Activated CD4-positive, alpha-beta T cell treated with anti-CD3 and anti-CD28 coated beads for 4 hours (primary cell): ENCODE measurements around the gene TBXAS1.
"Not testable (repeated sequence)": the region's sequence is repeated elsewhere in the genome, so short reads cannot be mapped to it uniquely, and the experiment has no call there.

Source experiments
- DNase-seq, 2 donors: peaks; one replicate each; pipeline ENCODE4 v3.0.0-alpha.2; 2020

The TBXAS1 gene

DNA sequence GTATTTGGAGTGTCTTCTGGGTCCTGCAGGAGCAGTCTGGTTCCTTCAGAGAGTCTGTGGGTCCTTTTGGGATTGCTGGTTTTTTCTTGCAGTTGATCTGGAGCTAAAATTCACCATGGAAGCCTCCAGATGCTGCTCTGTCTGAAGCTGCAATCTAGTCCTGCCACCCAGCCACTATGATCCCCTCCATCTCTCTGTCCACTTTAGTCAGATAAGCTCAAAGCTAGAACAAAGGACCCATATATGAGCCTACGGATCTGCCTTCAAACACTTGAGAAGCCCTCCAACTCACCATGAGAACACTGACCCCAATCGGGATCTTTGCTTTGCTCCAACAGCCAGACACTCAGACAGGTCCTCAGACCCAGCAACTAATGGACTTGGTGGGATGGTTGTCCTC is 618 bp upstream of the TBXAS1 start:
- DNase-seq: no peak

DNA sequence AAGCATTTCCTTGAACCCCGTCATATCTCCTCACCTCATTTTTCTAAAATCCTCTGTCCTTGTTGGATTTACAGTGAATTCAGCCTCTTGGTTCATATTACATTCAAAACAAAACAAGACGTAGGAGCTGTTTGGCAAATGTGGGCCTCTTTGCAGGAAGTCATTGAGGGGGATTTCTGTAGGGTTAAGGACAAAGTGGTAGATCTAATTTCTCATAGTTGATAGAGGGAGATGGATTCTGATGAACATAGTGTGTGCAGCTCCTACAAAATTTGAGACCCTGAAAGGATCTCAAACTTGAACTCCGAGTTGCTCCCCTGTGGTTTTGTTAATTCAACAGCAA is 682 bp downstream of the TBXAS1 start:
- DNase-seq: no peak

DNA sequence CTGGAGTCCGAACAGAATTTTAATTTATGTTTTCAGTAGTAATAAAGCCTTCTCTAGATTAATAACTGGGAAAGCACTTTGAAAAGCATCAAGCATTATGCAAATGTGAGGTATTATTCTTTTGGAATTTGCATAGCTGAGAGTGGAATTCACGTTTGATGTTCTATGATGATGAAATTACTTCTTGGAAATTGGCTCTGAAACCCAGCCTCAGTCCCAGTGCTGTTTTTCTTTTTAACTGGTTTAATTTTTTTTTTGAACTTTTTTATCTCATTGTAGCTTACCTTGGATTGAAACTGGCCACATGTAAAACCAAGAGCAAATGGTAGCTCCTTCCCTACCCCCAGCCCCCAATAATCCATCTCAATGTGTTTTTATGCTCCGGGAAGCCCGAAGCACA is 1.2 kb downstream of the TBXAS1 start:
- no peak for DNase-seq

DNA sequence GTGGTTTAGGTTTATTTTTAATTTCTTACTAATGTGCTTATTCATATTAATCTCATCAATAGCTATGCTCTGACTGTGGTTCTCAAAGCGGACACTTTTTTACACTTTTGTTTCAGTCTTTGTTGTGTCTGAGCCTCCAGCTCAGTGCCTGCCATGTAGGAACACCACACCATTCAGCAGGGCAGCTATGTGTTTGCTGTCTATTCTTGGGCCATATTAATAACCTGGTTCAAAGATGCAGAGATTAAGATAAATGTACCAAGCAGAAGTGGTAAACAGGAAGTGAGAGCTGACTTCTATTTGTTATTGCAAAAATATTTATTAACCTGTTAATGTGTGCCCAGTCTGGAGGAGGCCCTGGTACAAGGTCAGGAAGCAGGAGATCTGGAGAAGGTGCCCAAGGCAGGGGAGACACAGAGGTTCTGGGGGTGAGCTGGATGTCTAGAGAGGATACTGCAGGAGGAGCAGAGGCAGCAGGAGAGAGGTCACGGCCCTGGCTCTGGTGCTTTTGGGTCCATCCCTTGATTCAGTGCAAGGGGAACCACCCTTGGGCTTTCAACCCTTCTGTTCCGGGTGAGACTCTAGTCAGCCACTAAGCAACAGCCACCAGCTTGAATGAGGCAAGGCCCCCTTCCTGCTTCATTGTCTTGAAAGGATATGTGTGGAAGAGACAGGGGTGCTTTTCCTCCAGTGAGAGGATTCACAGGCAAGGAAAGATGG is 1.9 kb downstream of the TBXAS1 start:
- no peak for DNase-seq

DNA sequence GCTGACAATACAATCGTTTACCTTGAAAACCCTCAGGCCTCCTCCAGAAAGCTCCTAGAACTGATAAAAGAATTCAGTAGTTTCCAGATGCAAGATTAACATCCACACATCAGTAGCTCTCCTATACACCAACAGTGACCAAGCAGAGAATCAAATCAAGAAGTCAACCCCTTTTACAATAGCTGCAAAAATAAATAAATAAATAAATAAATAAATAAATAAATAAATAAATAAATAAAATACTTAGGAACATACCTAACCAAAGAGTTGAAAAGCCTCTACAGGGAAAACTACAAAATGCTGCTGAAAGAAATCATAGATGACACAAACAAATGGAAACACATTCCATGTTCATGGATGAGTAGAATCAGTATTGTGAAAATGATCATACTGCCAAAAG is 6.8 kb downstream of the TBXAS1 start:
- DNase-seq: not testable (repeated sequence)

DNA sequence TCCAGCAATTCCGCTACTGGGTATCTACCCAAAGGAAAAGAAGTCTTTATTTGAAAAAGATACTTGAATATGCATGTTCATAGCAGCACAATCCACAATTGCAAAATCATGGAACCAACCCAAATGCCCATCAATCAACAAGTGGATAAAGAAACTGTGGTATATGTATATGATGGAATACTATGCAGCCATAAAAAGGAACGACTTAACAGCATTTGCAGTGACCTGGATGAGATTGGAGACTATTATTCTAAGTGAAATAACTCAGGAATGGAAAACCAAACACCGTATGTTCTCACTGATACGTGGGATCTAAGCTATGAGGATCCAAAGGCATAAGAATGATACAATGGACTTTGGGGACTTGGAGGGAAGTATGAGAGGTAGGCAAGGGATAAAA is 8.2 kb downstream of the TBXAS1 start:
- not testable (repeated sequence) for DNase-seq

DNA sequence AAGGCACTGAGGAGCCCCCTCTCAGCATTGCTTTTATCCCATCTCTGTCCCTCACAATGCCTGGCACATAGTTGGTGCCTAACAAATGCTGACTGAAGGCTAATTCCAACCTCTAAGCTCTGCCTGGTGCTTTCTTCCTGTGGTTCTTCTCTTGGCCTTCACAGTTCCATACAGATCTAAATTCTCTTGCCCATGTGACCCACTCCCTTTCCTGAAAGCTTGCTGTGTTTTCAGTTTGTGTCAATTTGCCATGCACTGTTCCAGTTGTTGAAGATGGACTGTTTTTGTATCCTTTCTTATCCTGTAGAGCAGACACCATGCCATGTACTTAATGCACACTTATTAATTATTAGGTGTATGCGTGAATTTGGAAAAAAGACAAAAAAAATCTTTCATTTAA is 9.2 kb downstream of the TBXAS1 start:
- DNase-seq: no peak

DNA sequence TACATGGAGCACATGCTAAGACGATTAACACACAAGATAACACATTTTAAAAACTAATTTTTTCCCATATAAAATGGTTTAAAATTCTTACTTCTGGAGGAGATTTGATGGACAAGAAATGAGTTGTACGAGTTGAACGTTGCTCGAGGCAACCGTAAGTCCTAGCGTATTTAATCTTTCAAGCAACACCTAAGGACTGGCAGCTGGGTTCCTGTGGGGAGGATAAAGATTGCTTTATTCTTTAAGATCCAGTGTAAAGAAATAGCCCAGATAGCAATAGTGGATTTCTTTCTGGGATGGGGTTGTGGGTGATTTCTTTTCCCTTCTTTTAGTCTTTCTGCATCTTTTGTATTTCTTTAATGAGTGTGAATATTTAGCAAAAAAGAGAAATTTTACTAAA is 9.8 kb downstream of the TBXAS1 start:
- no peak for DNase-seq

DNA sequence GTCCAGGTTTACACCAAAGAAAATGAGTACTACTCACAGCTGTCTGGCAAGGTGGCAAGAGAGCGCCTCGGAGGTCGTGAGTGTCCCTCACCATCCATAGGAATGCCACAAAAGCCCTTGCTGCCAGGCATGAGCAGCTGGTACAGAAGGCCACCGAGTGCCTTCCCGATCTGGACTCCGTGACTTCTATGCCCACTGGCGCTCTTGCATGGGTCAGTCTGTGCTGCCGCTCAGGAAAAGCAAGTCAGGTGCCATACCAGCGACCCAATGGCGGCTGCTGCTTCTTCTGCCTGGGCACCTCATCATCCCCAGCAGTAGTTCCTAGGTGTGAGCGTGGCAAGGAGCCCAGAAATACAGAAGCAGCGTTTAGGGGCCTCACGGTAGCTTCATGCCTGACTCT is 11.7 kb downstream of the TBXAS1 start:
- no peak for DNase-seq

DNA sequence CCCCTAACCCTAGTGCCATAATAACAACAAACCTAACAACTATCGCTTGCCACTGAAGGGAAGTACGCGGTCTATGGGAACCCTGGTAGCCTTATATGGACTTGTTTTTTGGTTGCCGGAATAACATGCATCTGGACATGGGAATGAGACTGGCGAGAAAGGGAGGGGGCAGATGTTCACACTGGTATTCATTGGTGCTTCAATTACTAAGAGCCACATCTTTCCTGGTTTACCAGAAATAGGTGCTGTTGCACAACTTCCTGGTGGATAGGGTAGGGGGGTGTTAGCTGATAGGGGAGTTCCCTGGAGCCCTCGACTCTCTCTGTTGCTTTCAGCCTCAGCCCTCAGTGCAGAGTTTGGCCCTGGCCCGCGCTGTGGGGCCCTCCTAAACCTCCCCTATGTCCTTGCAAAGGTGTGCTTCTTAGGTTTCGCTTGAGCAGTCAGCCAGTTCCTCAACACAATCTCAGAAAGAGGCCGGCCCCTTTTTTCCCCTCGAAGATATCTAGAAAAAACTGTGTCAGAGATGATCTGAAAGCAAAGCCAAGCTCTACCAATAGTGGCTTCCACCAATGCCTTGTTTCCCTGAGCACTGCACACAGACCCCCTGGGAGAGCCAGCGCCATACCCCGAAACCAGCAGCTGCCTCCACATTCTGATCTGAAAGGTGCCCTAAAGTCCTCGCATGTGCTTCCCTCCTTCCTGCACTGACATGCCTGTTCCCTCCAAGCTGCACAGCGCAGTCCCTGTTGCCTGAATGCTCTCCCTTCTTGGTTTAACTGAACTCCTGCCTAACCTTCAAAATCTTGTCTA is 13.5 kb downstream of the TBXAS1 start:
- no peak for DNase-seq

DNA sequence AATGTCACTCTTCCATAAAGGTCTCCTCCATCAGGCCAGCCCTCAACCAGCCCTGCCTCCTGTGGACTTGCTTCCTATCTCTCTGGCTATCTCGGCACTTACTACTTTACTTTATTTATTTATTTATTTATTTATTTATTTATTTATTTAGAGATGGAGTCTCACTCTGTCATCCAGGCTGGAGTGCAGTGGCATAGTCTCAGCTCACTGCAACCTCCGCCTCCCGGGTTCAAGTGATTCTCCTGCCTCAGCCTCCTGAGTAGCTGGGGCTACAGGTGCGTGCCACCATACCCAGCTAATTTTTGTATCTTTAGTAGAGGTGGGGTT is 14.1 kb downstream of the TBXAS1 start:
- DNase-seq: not testable (repeated sequence)

DNA sequence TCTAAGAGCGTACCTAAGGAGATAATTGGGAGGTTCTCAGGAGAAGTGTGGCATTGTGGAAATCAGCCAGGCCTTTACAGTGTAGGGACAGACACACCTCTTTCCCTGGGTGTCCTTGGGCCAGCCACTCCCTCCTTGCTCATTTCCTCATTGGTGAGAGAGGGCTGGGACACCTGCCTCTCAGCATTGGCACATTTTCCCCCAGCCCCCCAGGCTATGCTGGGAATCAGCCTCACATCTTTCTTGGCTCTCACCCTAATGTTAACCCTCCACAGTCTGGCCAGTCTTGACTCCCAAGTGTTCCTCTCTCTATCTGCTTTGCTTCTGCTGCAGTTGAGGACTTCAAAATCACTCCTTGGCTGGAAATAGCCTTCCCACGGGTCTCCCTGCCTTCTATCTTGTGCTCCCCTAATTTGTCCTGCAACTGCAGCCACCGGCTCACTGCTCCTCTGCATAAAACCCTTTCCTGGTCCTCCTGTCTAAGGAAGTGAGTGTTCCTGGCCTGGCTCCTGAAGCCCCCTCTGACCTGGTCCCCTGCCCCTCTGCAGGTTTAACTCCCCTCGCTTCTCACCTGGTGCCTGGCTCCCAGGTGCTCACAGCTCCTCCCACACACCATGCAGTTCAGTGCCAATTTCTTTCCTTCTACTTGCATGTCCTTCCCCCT is 15.8 kb downstream of the TBXAS1 start:
- DNase-seq: no peak

DNA sequence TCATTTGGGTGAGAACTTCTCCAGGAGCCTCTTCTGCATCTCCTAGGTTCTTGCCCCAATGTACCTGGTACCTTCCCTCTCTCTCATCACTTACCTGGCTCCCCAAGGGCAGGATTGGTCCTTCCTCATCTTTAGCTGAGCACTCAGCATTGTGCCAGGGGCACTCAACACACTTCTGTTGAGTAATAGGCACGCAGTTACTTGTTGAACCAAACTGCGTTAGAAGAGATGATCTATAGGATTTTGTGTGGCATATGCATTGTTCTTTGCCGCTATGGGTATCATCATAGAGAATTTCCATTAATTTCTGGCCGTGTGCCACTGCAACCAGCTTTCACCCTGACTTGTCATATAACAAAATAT is 16.4 kb downstream of the TBXAS1 start:
- no peak for DNase-seq

DNA sequence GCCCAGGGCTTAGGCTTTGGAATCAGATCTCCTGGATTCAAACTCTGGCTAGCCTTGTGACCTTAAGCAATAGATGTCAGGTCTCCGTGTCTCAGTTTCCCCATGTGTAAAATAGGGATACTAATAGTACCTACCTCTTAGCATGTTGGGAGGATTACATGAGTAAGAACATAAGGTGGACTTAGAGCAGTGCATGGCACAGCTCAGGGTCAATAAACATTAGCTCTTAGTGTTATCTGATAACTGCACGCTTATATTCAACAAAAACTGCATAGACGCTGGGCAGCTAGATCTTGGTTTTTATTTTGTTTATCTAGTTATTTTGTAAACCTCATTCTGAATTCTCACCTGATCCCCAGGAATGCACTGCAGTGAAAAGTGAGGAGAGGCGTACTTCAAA is 17.2 kb downstream of the TBXAS1 start:
- no peak for DNase-seq

DNA sequence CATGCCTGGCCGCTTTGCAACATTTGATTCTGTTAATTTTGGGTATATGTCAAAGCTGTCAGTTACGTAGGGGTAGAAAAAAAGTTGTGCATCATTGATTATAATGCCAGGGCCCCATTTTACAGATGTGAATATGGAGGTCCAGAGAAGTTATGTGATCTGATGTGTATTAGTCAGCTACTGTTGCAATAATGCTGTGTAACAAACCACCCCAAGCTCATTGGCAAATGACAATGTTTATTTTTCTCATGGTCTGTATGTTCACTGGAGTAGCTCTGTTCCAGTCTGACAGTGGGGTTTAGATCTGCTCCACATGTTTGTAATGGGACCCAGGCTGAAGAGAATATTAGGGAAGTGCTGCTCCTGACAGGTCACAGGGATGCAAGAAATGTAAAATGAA is 19.2 kb downstream of the TBXAS1 start:
- no peak for DNase-seq

DNA sequence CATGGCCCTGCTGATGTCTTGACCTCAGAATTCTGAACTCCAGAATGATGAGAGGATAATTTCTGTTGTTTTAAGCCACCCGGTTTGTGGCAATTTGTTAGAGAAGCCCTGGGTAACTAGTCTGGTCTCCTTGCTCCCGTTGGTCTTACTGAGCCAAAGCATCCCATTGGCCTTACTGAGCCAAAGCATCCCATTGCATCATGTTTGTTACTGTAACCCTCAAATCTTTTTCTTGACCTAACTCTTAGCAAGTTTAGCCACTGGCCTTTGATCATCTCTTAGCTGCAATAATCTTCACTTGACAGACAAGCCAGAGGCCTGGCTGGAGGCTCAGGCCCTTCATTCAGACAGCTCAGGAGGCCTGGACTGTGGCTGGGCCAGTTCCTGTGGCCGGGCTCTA is 21.8 kb downstream of the TBXAS1 start:
- DNase-seq: no peak

DNA sequence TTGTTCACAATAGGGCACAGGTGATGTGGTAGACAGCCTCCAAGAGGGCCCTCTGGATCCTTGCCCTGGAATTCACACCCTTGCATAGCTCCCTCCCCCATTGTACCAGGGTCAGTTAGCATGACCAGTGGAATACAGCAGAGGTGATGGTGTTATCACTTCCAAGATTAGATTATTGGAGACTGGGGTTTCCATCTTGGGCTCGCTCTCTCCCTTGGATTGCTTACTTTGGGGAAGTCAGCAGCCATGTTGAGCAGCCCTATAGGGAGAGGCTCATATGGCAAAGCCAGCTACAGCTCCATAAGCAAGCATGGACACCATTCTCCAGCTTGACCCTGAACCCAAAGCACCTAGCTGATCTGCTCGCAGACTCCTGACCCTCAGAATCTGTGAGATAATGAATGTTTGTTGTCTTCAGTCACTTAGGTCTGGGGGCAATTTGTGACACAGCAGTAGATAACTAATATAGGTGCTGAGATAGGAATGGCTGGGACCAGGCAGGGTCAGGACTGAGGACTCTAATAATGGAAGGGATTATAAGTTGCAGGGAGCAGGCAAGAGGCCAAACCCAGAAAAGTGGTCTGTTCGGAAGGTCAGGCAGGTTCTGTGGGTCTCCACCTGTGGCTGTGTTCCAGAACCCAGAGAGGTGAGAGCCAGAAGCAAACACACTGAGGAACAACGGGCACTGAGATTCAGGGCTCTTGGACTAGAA is 22.9 kb downstream of the TBXAS1 start:
- DNase-seq: no peak

DNA sequence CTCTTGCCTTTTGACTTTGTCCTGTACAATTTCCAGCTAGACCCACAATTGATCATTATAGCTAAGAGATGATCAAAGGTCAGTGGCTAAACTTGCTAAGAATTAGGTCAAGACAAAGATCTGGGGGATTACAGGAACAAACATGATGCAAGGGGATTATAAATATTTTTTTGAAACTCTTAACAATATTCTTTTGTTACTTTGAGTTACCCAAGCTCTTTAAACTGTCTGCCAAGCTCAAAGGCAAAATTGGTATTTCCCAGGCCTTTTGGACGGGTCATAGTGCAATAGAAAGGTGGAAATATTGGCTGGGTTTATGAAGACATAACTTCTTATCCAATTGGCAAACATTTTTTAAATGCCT is 23.4 kb downstream of the TBXAS1 start:
- no peak for DNase-seq

DNA sequence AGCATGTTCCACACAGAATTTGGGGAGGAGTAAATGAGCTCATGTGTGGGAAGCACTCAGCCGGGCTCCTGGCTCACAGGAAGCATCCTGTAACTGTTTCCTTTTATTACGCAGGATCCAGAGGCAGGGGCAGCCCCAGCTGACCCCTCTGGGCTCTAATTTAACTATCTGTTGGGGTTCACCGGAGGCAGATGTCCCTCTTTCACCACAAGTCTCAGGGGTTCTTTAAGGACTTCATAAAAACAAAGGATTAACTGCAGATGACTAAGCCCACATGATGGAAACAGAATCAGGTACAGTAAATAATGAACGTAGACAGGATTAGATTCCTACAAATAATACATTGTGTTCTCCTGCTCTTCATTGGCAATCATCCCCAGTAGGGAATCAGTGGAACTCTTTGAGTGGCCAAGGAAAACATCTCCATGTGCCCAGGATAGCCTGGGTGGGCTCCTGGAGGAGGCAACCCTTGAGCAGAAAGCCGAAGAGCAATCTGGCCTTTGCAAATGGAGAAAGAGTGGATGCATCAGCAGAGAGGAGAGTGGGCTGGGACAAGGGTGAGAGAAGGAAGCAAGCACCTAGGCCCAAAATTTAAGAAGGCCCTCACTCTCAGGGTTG is 24.6 kb downstream of the TBXAS1 start:
- DNase-seq: no peak

DNA sequence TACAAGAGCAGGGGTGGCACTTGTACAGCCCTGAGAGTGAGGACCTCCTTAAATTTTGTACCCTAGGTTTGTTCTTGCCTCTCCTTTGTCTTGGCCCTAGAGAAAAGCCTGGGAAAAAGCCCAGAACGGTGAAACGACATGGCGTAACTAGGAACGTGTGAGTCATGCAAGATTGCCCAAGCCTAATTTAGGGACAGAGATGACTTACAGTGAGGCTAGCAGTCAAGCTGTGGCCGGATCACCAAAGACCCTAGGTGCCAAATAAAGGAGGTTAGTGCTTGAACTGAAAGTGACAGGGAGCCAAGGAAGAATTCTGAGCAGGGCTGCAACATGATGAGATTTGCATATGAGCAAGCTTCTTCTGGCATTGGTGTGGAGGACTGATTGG is 25.1 kb downstream of the TBXAS1 start:
- no peak for DNase-seq

DNA sequence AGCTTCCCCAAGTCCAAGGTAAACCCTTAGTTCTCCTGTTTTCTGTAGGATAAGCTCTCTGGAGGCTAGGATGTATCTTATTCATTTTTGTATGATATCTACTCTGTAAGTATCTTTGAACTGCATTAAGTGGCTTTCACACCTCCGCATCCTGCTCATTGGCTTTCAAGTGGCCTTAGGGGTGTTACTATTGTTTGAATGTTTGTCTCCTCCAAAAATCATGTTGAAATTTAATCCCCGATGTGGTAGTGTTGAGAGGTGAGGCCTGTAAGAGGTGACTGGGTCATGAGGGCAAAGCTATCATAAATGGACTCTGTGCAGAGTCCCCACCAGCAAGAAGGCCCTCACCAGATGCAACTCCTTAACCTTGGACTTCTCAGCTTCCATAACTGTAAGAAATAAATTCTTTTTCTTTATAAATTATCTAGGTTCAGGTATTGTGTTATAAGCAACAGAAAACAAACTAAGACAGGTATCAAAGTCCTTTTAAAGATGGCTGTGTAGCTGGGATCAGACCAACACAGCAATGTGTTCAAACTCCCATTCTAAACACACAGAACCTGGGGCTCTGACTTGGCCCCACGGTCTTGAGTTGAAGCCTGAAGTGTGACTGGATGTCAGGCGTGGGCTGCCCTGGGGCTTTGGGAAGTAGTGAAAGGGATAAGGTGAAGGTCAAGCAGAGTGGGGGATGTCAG is 25.9 kb downstream of the TBXAS1 start:
- DNase-seq: no peak

DNA sequence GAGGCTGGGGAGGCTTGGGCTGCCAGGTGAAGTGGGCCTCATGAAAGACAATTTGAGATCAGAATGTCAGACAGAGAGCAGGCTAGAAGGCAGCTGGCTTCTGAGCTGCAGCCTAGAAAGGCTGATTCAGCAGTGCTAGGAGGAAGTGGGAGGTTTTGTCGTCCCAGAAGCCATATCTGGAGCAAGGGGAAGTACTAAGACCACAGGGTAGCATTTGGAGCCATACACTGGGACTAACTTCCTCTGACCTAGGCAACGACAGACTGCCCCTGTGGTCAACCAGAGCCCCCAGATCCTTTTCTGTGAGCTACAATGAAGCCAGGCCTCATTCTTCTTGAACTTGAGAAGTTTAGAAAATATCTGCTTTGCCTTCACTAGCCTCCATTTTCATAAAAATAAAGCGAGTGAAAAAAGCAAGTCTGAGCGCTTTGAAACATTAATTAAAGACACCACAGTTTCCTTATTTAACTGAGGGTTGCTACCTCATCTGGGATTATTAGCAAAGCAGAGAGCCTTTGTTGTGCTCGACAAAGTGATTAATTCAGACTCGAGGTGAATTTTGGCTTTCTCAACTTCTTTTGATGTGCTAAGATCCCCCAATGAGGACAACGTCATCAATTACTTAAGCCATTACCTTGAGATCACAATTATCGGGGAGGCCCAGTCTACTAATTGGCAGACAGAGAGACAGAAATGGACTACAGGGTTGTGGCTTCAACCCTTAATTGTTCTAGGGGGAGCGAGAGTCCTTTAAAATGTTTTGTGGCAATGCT is 26.6 kb downstream of the TBXAS1 start:
- peak in 1 of 2 donors; percentile 7 for DNase-seq
